A549 (cell line): Measurements from ENCODE around the gene MRPS18A. TPM values are rescaled to one million over a fixed set of nuclear protein-coding genes. Genes with fewer than 3 reads are reported as not detected.

ENCODE experiments used
- ATAC-seq, 2 experiments: fragments of 200-7000 bp in 1 of 2; fragments of >200 bp in 1 of 2; cut with Nextera tagmentation in 1 of 2; cut with Tn5 transposase in 1 of 2; 3 replicates each; pipeline versions ENCODE4 v1.8.0 to v1.9.1; 2018 to 2020; ENCODE audit warnings: mild to moderate bottlenecking in 1 of 2, moderate library complexity in 1 of 2
- CTCF ChIA-PET: fragments of 300-600 bp; sonication (Branson Sonifier 250); formaldehyde crosslinking; extraction: SDS; loops from one replicate; lab custom pipeline; 2021; ENCODE audit warnings: antibody characterized with exemption, inconsistent platforms; lab: Yijun Ruan, JAX
- POLR2A ChIA-PET: fragments of 350-600 bp; formaldehyde crosslinking; extraction: SDS; loops from one replicate; lab custom pipeline; 2021; ENCODE audit warnings: antibody characterized with exemption, inconsistent platforms; lab: Yijun Ruan, JAX
- DNase-seq, 2 experiments: peaks; one replicate each; pipeline versions ENCODE4 v3.0.0 to v3.0.0-alpha.2; 2011 to 2016; ENCODE audit warnings: low read depth in 1 of 2, low spot score in 1 of 2
- FAIRE-seq: peaks from 2 replicates; lab custom pipeline; 2011; peaks lifted over from hg19 to GRCh38; lab: Jason Lieb, UNC
- H3K27ac ChIP-seq, 2 experiments: fragments of >200 bp; sonication (Bioruptor Twin); formaldehyde crosslinking; 3 replicates each; pipeline ENCODE4 v1.5.1; 2016 to 2017
- H3K4me1 ChIP-seq: fragments of >200 bp; sonication (Bioruptor Twin); formaldehyde crosslinking; 3 replicates; pipeline ENCODE4 v1.6.1; 2016
- H3K4me2 ChIP-seq: fragments of >200 bp; sonication (Bioruptor Twin); formaldehyde crosslinking; 3 replicates; pipeline ENCODE4 v1.6.1; 2016
- H3K4me3 ChIP-seq: fragments of >200 bp; sonication (Bioruptor Twin); formaldehyde crosslinking; 3 replicates; pipeline ENCODE4 v1.5.1; 2016
- H3K9me3 ChIP-seq: fragments of >200 bp; sonication (Bioruptor Twin); formaldehyde crosslinking; 3 replicates; pipeline ENCODE4 v1.6.1; 2016
- CBX8 ChIP-seq: fragments of 200-600 bp; sonication (generic); IDR thresholded peaks from 2 replicates; pipeline ENCODE4 v1.6.1; 2016
- CHD4 ChIP-seq: fragments of 200-600 bp; sonication (generic); IDR thresholded peaks from 2 replicates; pipeline ENCODE4 v1.6.1; 2016; ENCODE audit warnings: antibody characterized with exemption, mild to moderate bottlenecking, borderline replicate concordance
- EP300 ChIP-seq, 2 experiments: fragments of >200 bp; sonication (Bioruptor Twin); formaldehyde crosslinking; IDR thresholded peaks; 2 replicates in 1 of 2; 3 replicates in 1 of 2; pipeline ENCODE4 v1.6.1; 2016 to 2017
- FOSB ChIP-seq: fragments of 250-450 bp; sonication (Bioruptor Pico); IDR thresholded peaks from 2 replicates; pipeline ENCODE4 v1.5.0; 2020; ENCODE audit warnings: mild to moderate bottlenecking, moderate library complexity
- GATA3 ChIP-seq: IDR thresholded peaks from 2 replicates; pipeline ENCODE4 v1.6.1; 2012; ENCODE audit warnings: borderline replicate concordance
- JUN ChIP-seq, 2 experiments: fragments of >200 bp; sonication (Bioruptor Twin); formaldehyde crosslinking; IDR thresholded peaks; 2 replicates in 1 of 2; 3 replicates in 1 of 2; pipeline ENCODE4 v1.6.1; 2016 to 2017
- MYC ChIP-seq: IDR thresholded peaks from 2 replicates; pipeline ENCODE4 v1.6.1; 2012; ENCODE audit warnings: mild to moderate bottlenecking, inconsistent platforms, low read length, improper control_type of control experiment, borderline replicate concordance
- RCOR1 ChIP-seq: fragments of 150-350 bp; IDR thresholded peaks from 2 replicates; pipeline ENCODE4 v1.6.1; 2014; ENCODE audit warnings: antibody characterized with exemption, low read length, low read depth
- SMC3 ChIP-seq: fragments of >200 bp; sonication (Bioruptor Twin); formaldehyde crosslinking; IDR thresholded peaks from 3 replicates; pipeline ENCODE4 v1.6.1; 2018; ENCODE audit warnings: inconsistent platforms
- SREBF2 ChIP-seq: fragments of 450-650 bp; IDR thresholded peaks from 2 replicates; pipeline ENCODE4 v1.6.1; 2014; ENCODE audit warnings: mild to moderate bottlenecking, moderate library complexity
- TP53 ChIP-seq: fragments of 250-450 bp; sonication (Bioruptor Pico); IDR thresholded peaks from 2 replicates; pipeline ENCODE4 v1.5.0; 2021; ENCODE audit warnings: mild to moderate bottlenecking, moderate library complexity
- ZNF302 ChIP-seq: fragments of 250-450 bp; sonication (Bioruptor Pico); IDR thresholded peaks from 2 replicates; pipeline ENCODE4 v1.9.0; 2021; ENCODE audit warnings: inconsistent platforms, mild to moderate bottlenecking, moderate library complexity
- ZSCAN20 ChIP-seq: fragments of 250-450 bp; sonication (Bioruptor Pico); IDR thresholded peaks from 2 replicates; pipeline ENCODE4 v1.8.0; 2022; ENCODE audit warnings: mild to moderate bottlenecking, moderate library complexity
- WGBS: methylation state at CpG from one replicate; pipeline ENCODE4 v1.1.6; 2017; ENCODE audit errors: missing lambda C conversion rate; 5-methylcytosine and 5-hydroxymethylcytosine counted together
- polyA plus RNA-seq, 4 experiments: library from polyadenylated mRNA; depleted of rRNA in 3 of 4; stranded (reverse); fragments of >200 nt; fragmentation: RNase III in 1 of 4; extraction: RNeasy Plus Mini Kit Qiagen cat#74134 plus additional on column Dnase treatment in 1 of 4; gene quantifications; 2 replicates in 3 of 4; 3 replicates in 1 of 4; pipeline ENCODE4 v1.2.3, GENCODE V29; 2011 to 2017
- TF ChIP-seq, protein P1 (sequence below): fragments of 450-650 bp; IDR thresholded peaks from 2 replicates; pipeline ENCODE4 v1.6.1; 2014; ENCODE audit warnings: antibody characterized with exemption
- TF ChIP-seq, protein P2 (sequence below): IDR thresholded peaks from 2 replicates; pipeline ENCODE4 v1.6.1; 2012
- TF ChIP-seq, protein P3 (sequence below): fragments of >200 bp; sonication (Bioruptor Twin); formaldehyde crosslinking; IDR thresholded peaks from 2 replicates; pipeline ENCODE4 v1.6.1; 2016
- TF ChIP-seq, protein P4 (sequence below): fragments of 150-350 bp; IDR thresholded peaks from 2 replicates; pipeline ENCODE4 v1.6.1; 2014; ENCODE audit warnings: low read depth, mild to moderate bottlenecking, low read length
- TF ChIP-seq, protein P5 (sequence below): fragments of 200-600 bp; sonication (generic); IDR thresholded peaks from 2 replicates; pipeline ENCODE4 v1.6.1; 2016; ENCODE audit warnings: antibody characterized with exemption, mild to moderate bottlenecking, moderate library complexity
- TF ChIP-seq, protein P6 (sequence below): fragments of >200 bp; sonication (Bioruptor Twin); formaldehyde crosslinking; IDR thresholded peaks from 3 replicates; pipeline ENCODE4 v1.6.1; 2016
- TF ChIP-seq, protein P7 (sequence below): IDR thresholded peaks from 2 replicates; pipeline ENCODE4 v1.6.1; 2012

The MRPS18A gene
- polyA plus RNA-seq, 2 of the 4 experiments (the other 2 are of a cell fraction) = 38.0 to 44.2 TPM

DNA sequence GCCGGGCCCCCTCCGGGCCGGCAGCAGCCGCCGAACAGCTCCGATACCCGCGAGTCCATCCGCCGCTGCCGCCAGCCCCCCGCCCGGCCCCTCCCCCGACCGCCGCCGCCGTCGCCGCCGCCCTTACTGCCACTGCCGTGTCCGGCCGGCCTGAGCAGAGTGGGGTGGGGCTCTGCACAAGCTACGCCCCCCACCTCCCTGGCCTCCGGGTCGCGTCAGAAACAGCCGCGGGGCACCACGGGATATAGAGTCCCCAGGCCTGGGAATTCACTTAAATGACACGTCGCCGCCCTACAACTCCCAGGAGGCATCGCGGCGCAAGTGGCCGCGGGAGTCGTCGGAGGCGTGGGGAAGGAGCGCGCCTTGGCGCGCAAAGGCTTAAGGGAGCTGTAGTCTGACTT lies 58.5 kb downstream of the MRPS18A start, which contains the start of gene GTPBP2:
Gene GTPBP2 (minus strand): TSS at position 161 of the 401 bp plus-strand sequence. CDS start 102 bp downstream, at position 59.
- peaks cover 26% of the 10 kb centered on the region for H3K4me1 ChIP-seq
- ATAC-seq = peak; percentile 92 to 93
- no peaks in the 10 kb centered on the region for H3K9me3 ChIP-seq
- CTCF ChIA-PET = interaction anchor here (1.3 kb wide), 1 partner anchor 21 kb away, joined by 3 read pairs; no protein-coding TSS in a partner anchor
- TF ChIP-seq JUN (IDR thresholded peaks at IDR 0.05) (peak in 1 of 2 experiments; percentile 28; a peak in 1 of 5 replicates), GATA3 (no peak)
- TF ChIP-seq, all 56 proteins: peak for 1
- peak within 1 kb of the TSS; percentile 89 for H3K4me2 ChIP-seq
- peak within 1 kb of the TSS; percentile 96 for H3K4me3 ChIP-seq
- POLR2A ChIA-PET = interaction anchor here (0.6 to 2.3 kb wide), 15 partner anchors 10 to 618 kb away, joined by 3 to 10 read pairs (median 4); partner anchors contain the start of genes HSP90AB1, LRRC73, POLH and RSPH9
- FAIRE-seq = no peak
- H3K27ac ChIP-seq = peak within 1 kb of the TSS; percentile 98 to 100
- DNase-seq = peak; percentile 86 to 97
- WGBS = 0% methylated on average over 14 of the region's 46 CpGs

DNA sequence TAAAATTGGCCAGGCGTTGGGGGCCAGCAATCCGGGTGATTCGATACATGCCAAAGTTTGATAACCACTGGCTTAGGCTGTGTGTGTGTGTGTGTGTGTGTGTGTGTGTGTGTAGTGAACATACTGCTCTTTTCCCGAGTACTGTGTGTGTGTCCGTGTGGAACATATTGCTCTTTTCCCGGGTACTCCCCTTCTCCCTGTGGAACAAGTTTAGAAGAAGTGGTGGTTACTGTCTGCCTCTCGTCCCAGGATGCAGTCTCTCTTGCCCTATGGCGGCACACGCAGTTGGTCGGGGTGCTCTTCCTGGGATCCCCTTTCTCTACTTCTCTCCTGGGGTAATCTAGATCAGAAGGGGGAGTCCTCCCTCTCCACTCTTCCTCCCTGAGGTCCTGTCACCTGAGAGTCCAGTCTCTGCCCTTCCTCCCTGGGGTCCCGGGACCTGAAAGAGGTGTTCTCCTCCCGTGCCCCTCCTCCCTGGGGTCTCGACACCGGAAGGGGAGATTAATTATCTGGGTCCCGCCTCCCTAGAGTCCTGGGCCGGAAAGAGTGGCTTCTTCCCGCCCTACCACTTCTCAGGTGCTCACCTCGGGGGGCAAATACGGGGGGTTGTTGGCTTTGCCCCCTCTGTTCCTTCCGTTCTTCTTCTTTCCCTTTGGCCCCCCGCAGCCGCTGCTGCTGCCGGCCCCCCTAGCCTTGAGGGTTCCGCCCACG lies 59.0 kb downstream of the MRPS18A start:
- ATAC-seq (peak; percentile 10 to 25; a peak in 3 of 6 replicates), DNase-seq (peak; percentile 35 to 36), FAIRE-seq (no peak)
- WGBS = 1% methylated on average over 23 of the region's 25 CpGs
- Histone ChIP-seq H3K4me1 (peaks cover 26% of the 10 kb centered on the region), H3K4me2 (peak overlapping the region; percentile 71), H3K27ac (peak overlapping the region; percentile 98 to 100), H3K9me3 (no peaks in the 10 kb centered on the region), H3K4me3 (peak overlapping the region; percentile 96)
- POLR2A ChIA-PET = interaction anchor here (1.0 to 2.3 kb wide), 8 partner anchors 9 to 430 kb away, joined by 3 to 10 read pairs (median 4); partner anchors contain the start of genes POLH, RSPH9, VEGFA and XPO5
- CTCF ChIA-PET = interaction anchor here (1.3 kb wide), 1 partner anchor 20 kb away, joined by 3 read pairs; no protein-coding TSS in a partner anchor
- TF ChIP-seq GATA3 (no peak), MYC (no peak), RCOR1 (no peak), CBX8 (no peak), FOSB (CRISPR knock-in tag) (no peak), SREBF2 (no peak), ZNF302 (CRISPR knock-in tag) (no peak), ZSCAN20 (CRISPR knock-in tag) (no peak), TP53 (no peak), EP300 (IDR thresholded peaks at IDR 0.05) (no peak), SMC3 (no peak), CHD4 (no peak)
- TF ChIP-seq, protein P1, sequence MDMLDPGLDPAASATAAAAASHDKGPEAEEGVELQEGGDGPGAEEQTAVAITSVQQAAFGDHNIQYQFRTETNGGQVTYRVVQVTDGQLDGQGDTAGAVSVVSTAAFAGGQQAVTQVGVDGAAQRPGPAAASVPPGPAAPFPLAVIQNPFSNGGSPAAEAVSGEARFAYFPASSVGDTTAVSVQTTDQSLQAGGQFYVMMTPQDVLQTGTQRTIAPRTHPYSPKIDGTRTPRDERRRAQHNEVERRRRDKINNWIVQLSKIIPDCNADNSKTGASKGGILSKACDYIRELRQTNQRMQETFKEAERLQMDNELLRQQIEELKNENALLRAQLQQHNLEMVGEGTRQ = no peak
- TF ChIP-seq, protein P2, sequence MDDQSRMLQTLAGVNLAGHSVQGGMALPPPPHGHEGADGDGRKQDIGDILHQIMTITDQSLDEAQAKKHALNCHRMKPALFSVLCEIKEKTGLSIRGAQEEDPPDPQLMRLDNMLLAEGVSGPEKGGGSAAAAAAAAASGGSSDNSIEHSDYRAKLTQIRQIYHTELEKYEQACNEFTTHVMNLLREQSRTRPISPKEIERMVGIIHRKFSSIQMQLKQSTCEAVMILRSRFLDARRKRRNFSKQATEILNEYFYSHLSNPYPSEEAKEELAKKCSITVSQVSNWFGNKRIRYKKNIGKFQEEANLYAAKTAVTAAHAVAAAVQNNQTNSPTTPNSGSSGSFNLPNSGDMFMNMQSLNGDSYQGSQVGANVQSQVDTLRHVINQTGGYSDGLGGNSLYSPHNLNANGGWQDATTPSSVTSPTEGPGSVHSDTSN = no peak
- TF ChIP-seq, protein P3, sequence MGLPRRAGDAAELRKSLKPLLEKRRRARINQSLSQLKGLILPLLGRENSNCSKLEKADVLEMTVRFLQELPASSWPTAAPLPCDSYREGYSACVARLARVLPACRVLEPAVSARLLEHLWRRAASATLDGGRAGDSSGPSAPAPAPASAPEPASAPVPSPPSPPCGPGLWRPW = no peak
- TF ChIP-seq, protein P4, sequence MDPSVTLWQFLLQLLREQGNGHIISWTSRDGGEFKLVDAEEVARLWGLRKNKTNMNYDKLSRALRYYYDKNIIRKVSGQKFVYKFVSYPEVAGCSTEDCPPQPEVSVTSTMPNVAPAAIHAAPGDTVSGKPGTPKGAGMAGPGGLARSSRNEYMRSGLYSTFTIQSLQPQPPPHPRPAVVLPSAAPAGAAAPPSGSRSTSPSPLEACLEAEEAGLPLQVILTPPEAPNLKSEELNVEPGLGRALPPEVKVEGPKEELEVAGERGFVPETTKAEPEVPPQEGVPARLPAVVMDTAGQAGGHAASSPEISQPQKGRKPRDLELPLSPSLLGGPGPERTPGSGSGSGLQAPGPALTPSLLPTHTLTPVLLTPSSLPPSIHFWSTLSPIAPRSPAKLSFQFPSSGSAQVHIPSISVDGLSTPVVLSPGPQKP = no peak
- TF ChIP-seq, protein P5, sequence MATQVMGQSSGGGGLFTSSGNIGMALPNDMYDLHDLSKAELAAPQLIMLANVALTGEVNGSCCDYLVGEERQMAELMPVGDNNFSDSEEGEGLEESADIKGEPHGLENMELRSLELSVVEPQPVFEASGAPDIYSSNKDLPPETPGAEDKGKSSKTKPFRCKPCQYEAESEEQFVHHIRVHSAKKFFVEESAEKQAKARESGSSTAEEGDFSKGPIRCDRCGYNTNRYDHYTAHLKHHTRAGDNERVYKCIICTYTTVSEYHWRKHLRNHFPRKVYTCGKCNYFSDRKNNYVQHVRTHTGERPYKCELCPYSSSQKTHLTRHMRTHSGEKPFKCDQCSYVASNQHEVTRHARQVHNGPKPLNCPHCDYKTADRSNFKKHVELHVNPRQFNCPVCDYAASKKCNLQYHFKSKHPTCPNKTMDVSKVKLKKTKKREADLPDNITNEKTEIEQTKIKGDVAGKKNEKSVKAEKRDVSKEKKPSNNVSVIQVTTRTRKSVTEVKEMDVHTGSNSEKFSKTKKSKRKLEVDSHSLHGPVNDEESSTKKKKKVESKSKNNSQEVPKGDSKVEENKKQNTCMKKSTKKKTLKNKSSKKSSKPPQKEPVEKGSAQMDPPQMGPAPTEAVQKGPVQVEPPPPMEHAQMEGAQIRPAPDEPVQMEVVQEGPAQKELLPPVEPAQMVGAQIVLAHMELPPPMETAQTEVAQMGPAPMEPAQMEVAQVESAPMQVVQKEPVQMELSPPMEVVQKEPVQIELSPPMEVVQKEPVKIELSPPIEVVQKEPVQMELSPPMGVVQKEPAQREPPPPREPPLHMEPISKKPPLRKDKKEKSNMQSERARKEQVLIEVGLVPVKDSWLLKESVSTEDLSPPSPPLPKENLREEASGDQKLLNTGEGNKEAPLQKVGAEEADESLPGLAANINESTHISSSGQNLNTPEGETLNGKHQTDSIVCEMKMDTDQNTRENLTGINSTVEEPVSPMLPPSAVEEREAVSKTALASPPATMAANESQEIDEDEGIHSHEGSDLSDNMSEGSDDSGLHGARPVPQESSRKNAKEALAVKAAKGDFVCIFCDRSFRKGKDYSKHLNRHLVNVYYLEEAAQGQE = no peak
- TF ChIP-seq, protein P6, sequence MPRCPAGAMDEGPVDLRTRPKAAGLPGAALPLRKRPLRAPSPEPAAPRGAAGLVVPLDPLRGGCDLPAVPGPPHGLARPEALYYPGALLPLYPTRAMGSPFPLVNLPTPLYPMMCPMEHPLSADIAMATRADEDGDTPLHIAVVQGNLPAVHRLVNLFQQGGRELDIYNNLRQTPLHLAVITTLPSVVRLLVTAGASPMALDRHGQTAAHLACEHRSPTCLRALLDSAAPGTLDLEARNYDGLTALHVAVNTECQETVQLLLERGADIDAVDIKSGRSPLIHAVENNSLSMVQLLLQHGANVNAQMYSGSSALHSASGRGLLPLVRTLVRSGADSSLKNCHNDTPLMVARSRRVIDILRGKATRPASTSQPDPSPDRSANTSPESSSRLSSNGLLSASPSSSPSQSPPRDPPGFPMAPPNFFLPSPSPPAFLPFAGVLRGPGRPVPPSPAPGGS = no peak
- TF ChIP-seq, protein P7, sequence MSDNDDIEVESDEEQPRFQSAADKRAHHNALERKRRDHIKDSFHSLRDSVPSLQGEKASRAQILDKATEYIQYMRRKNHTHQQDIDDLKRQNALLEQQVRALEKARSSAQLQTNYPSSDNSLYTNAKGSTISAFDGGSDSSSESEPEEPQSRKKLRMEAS = no peak
